ENCODE data around the gene GASK1B. TPM values are rescaled to one million over a fixed set of nuclear protein-coding genes. Genes with fewer than 3 reads are reported as not detected.
A peak's percentile ranks its signal among the peaks of the same experiment; 100 is the strongest.

The GASK1B gene
- total RNA-seq, 2 donors from 2014 or later, result 147 to 169 TPM

DNA sequence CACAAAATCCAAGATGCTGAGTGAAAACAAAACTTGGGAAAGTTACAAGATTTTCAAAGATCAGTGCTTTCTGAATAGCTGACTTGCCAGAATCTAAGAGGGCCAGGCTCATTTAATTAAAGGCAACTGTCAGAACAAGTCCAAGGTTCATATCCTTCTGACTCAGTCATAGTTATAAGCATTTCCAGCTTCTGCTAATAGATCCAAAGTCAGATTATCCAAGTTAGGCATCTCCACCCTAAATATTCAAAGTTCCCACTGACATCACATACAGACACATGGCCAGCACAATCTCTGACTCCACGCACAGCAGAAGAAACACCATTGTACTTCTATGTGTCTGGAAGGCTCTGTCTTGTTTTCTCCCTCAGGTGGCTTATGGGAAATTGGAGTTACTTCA, 41.8 kb downstream of the GASK1B start:
- H3K27ac ChIP-seq, result peak overlapping the region; percentile 19 to 46
- ATAC-seq (ENCODE audit: insufficient number of reproducible peaks, low FRiP score, low read depth), result no peak
- H3K27me3 ChIP-seq (replicated peaks; ENCODE audit: insufficient read depth), result no peaks in the 10 kb centered on the region
- no peaks in the 10 kb centered on the region for H3K9me3 ChIP-seq
- H3K36me3 ChIP-seq, result peaks cover 3% of the 10 kb centered on the region
- no peak for TF ChIP-seq CTCF (IDR thresholded peaks at IDR 0.05)
- H3K4me1 ChIP-seq (ENCODE audit: control insufficient read depth in 1 of 2, low read depth in 2 of 2), result peaks cover 5 to 45% of the 10 kb centered on the region in 2 donors
- no peak for DNase-seq (ENCODE audit: low spot score)
- H3K4me3 ChIP-seq, result no peak overlapping the region

- TF ChIP-seq CTCF (IDR thresholded peaks at IDR 0.05), result no peak
- ATAC-seq (ENCODE audit: insufficient number of reproducible peaks, low FRiP score, low read depth) (no peak), DNase-seq (ENCODE audit: low spot score) (no peak)
- peaks cover 5 to 46% of the 10 kb centered on the region in 2 donors for H3K4me1 ChIP-seq (ENCODE audit: control insufficient read depth in 1 of 2, low read depth in 2 of 2)
- peaks cover 3% of the 10 kb centered on the region for H3K36me3 ChIP-seq
- H3K27ac ChIP-seq, result peak overlapping the region in 1 of 2 donors; percentile 39
- H3K9me3 ChIP-seq, result no peaks in the 10 kb centered on the region
- no peaks in the 10 kb centered on the region for H3K27me3 ChIP-seq (replicated peaks; ENCODE audit: insufficient read depth)
- H3K4me3 ChIP-seq, result no peak overlapping the region
These were observed 42.6 kb downstream of the GASK1B start for GRCh38 chr4:158130204-158130603.

DNA sequence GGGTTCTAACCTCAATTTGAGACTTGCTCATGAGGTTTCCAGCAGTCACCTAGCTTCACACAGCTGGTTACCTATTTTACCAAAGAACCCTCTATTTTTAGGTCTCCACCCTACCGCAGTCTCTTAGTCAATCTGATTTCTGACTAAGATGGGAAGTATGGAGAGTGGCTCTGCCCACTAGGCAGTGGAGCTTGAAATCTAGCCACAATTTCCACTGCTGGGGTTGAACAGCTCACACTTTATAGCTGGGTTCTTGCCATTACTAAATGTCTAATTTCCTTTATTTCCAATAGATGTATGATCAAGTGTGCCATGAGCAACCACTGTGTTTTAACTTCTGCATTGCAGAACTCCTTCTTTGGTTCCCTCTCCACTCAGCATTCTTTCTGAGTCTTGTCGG, 43.1 kb downstream of the GASK1B start:
- DNase-seq (ENCODE audit: low spot score) (no peak), ATAC-seq (ENCODE audit: insufficient number of reproducible peaks, low FRiP score, low read depth) (no peak)
- no peaks in the 10 kb centered on the region for H3K9me3 ChIP-seq
- no peak overlapping the region for H3K4me3 ChIP-seq
- peak overlapping the region in 1 of 2 donors; percentile 39 for H3K27ac ChIP-seq
- H3K4me1 ChIP-seq (ENCODE audit: control insufficient read depth in 1 of 2, low read depth in 2 of 2), result peaks cover 2 to 46% of the 10 kb centered on the region in 2 donors
- TF ChIP-seq CTCF (IDR thresholded peaks at IDR 0.05), result no peak
- peaks cover 3% of the 10 kb centered on the region for H3K36me3 ChIP-seq
- no peaks in the 10 kb centered on the region for H3K27me3 ChIP-seq (replicated peaks; ENCODE audit: insufficient read depth)

GRCh38 chr4:158128540-158128939, 44.3 kb downstream of the GASK1B start:
- TF ChIP-seq CTCF (IDR thresholded peaks at IDR 0.05), result no peak
- Histone ChIP-seq H3K27ac (no peak overlapping the region), H3K27me3 (replicated peaks; ENCODE audit: insufficient read depth) (no peaks in the 10 kb centered on the region), H3K36me3 (peaks cover 3% of the 10 kb centered on the region), H3K4me3 (no peak overlapping the region), H3K9me3 (no peaks in the 10 kb centered on the region), H3K4me1 (ENCODE audit: control insufficient read depth in 1 of 2, low read depth in 2 of 2) (peaks cover 0 to 35% of the 10 kb centered on the region in 2 donors)
- ATAC-seq (ENCODE audit: insufficient number of reproducible peaks, low FRiP score, low read depth), result no peak
- no peak for DNase-seq (ENCODE audit: low spot score)

DNA sequence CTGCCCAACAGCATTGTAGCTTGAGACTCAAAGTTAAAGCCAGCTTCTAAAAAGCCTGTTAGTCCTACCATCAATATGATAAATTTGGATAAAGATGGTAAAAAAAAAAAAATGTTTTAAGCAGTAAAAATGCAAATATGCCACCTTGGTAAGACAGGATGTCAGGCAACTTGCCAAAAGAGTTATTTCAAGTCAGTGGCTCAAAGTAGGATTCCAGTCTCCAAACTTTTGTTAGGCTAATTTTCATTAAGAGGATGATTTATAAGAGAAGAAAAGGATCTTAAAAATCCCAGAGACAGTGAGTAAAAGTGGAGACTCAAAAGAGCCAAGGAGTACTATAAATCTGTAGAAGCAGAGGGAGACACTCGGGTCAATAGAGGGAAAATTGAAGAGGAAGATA, 47.5 kb downstream of the GASK1B start:
- no peak for TF ChIP-seq CTCF (IDR thresholded peaks at IDR 0.05)
- peak overlapping the region; percentile 14 to 36 for H3K27ac ChIP-seq
- no peaks in the 10 kb centered on the region for H3K9me3 ChIP-seq
- no peaks in the 10 kb centered on the region for H3K27me3 ChIP-seq (replicated peaks; ENCODE audit: insufficient read depth)
- H3K36me3 ChIP-seq, result peaks cover under 1% of the 10 kb centered on the region
- DNase-seq (ENCODE audit: low spot score) (no peak), ATAC-seq (ENCODE audit: insufficient number of reproducible peaks, low FRiP score, low read depth) (no peak)
- peaks cover 15 to 40% of the 10 kb centered on the region in 2 donors for H3K4me1 ChIP-seq (ENCODE audit: control insufficient read depth in 1 of 2, low read depth in 2 of 2)
- no peak overlapping the region for H3K4me3 ChIP-seq

Other genes starting within 250 kb of the GASK1B start
- 10 to 100 TPM; 22.6 to 24.2 TPM for gene TMEM144, start 37.5 kb upstream of the GASK1B start, total RNA-seq

Data from thoracic aorta (tissue), 2 donors.